ENCODE data around the gene PTGFRN. TPM values are rescaled to one million over a fixed set of nuclear protein-coding genes. Genes with fewer than 3 reads are reported as not detected.

Gene PTGFRN
- total RNA-seq, 2 experiments from 2014 or later = not detected

- Histone ChIP-seq H3K4me2 (ENCODE audit: low read length) (no peak overlapping the region), H3K27ac (ENCODE audit: low read depth, low read length, poor library complexity, severe bottlenecking) (no peak overlapping the region), H3K4me3 (ENCODE audit: low read depth, low read length, poor library complexity, severe bottlenecking) (no peak overlapping the region), H2AFZ (ENCODE audit: low read length) (no peak overlapping the region), H3K9me2 (ENCODE audit: insufficient read depth, low read length) (no peaks in the 10 kb centered on the region), H4K20me1 (ENCODE audit: insufficient read depth, low read length) (no peaks in the 10 kb centered on the region), H3K9me3 (ENCODE audit: low read length) (no peaks in the 10 kb centered on the region), H3K36me3 (ENCODE audit: insufficient read depth, low read length) (no peaks in the 10 kb centered on the region), H3K79me2 (ENCODE audit: insufficient read depth, low read depth, low read length) (no peaks in the 10 kb centered on the region), H3K4me1 (ENCODE audit: insufficient read depth, low read length, poor library complexity, severe bottlenecking) (no peaks in the 10 kb centered on the region)
- no TSS peak for BruUV-seq (replicated peaks)
- no peak for DNase-seq (ENCODE audit: low spot score)
- POLR2A ChIA-PET = interaction anchor here (0.6 kb wide), 3 partner anchors 17 to 1368 kb away, joined by 3 to 4 read pairs (median 4); no protein-coding TSS in a partner anchor
- CTCF ChIA-PET (ENCODE audit: unreplicated experiment) = no interaction called here
- TF ChIP-seq CTCF (conservative IDR thresholded peaks at IDR 0.05; ENCODE audit: low read length) (no peak), EZH2phosphoT487 (IDR thresholded peaks at IDR 0.05; ENCODE audit: borderline replicate concordance, low read depth, low read length) (no peak)
- intact Hi-C loops (cut with micrococcal nuclease; ENCODE audit: unreplicated experiment) = no loop called here
Measured at GRCh38 chr1:116948046-116948445, 38.3 kb downstream of the PTGFRN start.

GRCh38 chr1:116948642-116949041 is 38.9 kb downstream of the PTGFRN start:
- Histone ChIP-seq H3K79me2 (ENCODE audit: insufficient read depth, low read depth, low read length) (no peaks in the 10 kb centered on the region), H3K4me3 (ENCODE audit: low read depth, low read length, poor library complexity, severe bottlenecking) (no peak overlapping the region), H3K4me2 (ENCODE audit: low read length) (no peak overlapping the region), H3K36me3 (ENCODE audit: insufficient read depth, low read length) (no peaks in the 10 kb centered on the region), H3K27ac (ENCODE audit: low read depth, low read length, poor library complexity, severe bottlenecking) (no peak overlapping the region), H3K9me3 (ENCODE audit: low read length) (no peaks in the 10 kb centered on the region), H4K20me1 (ENCODE audit: insufficient read depth, low read length) (no peaks in the 10 kb centered on the region), H3K4me1 (ENCODE audit: insufficient read depth, low read length, poor library complexity, severe bottlenecking) (no peaks in the 10 kb centered on the region), H2AFZ (ENCODE audit: low read length) (no peak overlapping the region), H3K9me2 (ENCODE audit: insufficient read depth, low read length) (no peaks in the 10 kb centered on the region)
- intact Hi-C loops (cut with micrococcal nuclease; ENCODE audit: unreplicated experiment) = no loop called here
- CTCF ChIA-PET (ENCODE audit: unreplicated experiment) = no interaction called here
- BruUV-seq (replicated peaks) = no TSS peak
- no peak for DNase-seq (ENCODE audit: low spot score)
- POLR2A ChIA-PET = interaction anchor here (0.6 kb wide), 1 partner anchor 1032 kb away, joined by 4 read pairs; no protein-coding TSS in a partner anchor
- TF ChIP-seq EZH2phosphoT487 (IDR thresholded peaks at IDR 0.05; ENCODE audit: borderline replicate concordance, low read depth, low read length) (no peak), CTCF (conservative IDR thresholded peaks at IDR 0.05; ENCODE audit: low read length) (no peak)

GRCh38 chr1:116949213-116949985 is 39.7 kb downstream of the PTGFRN start:
- Histone ChIP-seq H4K20me1 (ENCODE audit: insufficient read depth, low read length) (no peaks in the 10 kb centered on the region), H2AFZ (ENCODE audit: low read length) (no peak overlapping the region), H3K4me3 (ENCODE audit: low read depth, low read length, poor library complexity, severe bottlenecking) (no peak overlapping the region), H3K27ac (ENCODE audit: low read depth, low read length, poor library complexity, severe bottlenecking) (no peak overlapping the region), H3K79me2 (ENCODE audit: insufficient read depth, low read depth, low read length) (no peaks in the 10 kb centered on the region), H3K9me3 (ENCODE audit: low read length) (no peaks in the 10 kb centered on the region), H3K4me2 (ENCODE audit: low read length) (no peak overlapping the region), H3K9me2 (ENCODE audit: insufficient read depth, low read length) (no peaks in the 10 kb centered on the region), H3K4me1 (ENCODE audit: insufficient read depth, low read length, poor library complexity, severe bottlenecking) (no peaks in the 10 kb centered on the region), H3K36me3 (ENCODE audit: insufficient read depth, low read length) (no peaks in the 10 kb centered on the region)
- no peak for DNase-seq (ENCODE audit: low spot score)
- POLR2A ChIA-PET = interaction anchor here (0.6 kb wide), 1 partner anchor 118 kb away, joined by 5 read pairs; no protein-coding TSS in a partner anchor
- BruUV-seq (replicated peaks) = no TSS peak
- intact Hi-C loops (cut with micrococcal nuclease; ENCODE audit: unreplicated experiment) = no loop called here
- CTCF ChIA-PET (ENCODE audit: unreplicated experiment) = no interaction called here
- no peak for TF ChIP-seq EZH2phosphoT487 (IDR thresholded peaks at IDR 0.05; ENCODE audit: borderline replicate concordance, low read depth, low read length)
